Measurements from ENCODE around the gene CEP104. TPM values are rescaled to one million over a fixed set of nuclear protein-coding genes. Genes with fewer than 3 reads are reported as not detected.

Gene CEP104
- 12.7 and 13.6 TPM in 2 replicates for total RNA-seq

DNA sequence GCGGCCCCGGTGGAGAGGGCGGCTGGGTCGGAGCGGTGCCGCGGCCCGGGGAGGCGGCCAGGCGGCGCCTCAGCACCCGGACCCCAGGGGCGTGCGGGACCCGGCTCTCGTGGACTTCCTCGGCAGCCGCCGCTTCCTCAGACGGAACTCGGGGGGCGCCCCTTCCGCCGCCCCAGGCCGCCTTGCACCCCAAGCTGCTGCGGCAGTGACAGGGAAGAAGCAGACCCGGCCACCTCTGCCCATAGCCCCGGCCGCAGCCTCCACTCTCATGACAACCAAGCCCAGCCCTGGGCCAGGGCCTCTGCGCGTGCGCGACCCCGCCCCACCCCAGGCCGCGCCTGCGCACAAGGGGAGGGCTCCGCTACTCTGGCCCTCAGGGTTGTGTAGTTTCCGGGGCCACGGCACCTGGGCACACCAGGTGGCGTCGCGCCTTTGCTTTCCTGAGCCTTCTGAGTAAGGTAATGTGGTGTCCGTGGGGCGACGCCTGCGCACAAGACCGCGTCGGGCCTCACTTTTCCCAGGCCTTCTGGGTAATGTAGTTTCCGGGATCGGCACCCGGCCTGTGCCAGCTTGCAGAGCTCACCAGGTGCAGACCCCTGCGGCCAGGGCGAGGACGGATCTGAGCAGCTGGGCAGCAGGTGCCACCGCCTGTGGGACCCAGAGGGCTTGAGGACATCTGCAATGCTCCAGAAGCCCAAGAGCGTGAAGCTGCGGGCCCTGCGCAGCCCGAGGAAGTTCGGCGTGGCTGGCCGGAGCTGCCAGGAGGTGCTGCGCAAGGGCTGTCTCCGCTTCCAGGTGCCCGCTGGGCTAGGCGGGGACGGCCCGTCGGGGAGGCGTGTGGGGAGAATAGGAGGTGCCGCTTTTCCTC lies at the start of gene CEP104, which contains the start of gene DFFB:
Gene CEP104 (minus strand): TSS at position 289 of the 868 bp plus-strand sequence. CDS start 4,804 bp downstream, outside the sequence.
Gene DFFB (plus strand): TSS at position 554 of the 868 bp plus-strand sequence. CDS start 128 bp downstream, at position 682.

DNA sequence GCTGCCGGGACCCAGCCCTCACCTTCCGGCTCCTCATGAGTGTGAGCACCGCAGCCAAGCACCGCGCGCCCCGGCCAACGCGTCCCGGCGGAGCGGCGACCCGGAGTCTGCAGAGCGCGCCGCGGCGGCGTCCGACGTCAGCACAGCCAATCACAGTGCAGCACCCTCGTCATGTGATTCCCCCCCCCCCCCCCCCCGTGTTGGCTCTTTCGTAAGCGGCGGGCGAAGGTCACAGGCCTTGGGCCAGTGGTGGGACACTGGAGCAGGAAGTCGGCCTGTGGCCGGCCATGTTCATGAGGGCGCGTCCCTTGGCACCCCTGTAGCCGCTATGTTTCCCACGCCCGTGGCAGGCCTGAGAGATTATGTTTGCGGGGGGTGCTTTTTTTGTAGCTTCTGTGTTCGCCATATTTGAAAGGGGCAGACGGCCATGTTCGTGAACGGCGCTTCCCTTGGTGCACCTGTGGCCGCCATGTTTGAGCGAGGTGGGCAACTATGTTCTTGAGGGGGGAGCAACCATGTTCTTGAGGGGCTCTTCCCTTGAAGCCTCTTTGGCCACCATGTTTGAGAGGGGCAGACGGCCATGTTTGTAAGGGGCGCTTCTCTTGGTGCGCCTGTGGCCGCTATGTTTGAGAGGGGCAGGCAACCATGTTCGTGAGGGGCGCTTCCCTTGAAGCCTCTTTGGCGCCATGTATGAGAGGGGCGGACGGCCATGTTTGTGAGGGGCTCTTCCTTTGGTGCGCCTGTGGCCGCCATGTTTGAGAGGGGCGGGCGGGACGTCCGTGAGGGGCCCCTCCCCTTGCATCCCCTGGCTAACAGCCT lies 43.3 kb upstream of the CEP104 start, which contains the start of gene C1orf174:
Gene C1orf174 (minus strand): TSS at position 123 of the 819 bp plus-strand sequence. CDS start 86 bp downstream, at position 37.

GRCh38 chr1:3796215-3797061 lies 60.6 kb downstream of the CEP104 start, which contains the start of gene LRRC47:
Gene LRRC47, minus strand, starts transcription at chr1:3796498. Its CDS starts 22 bp downstream, at chr1:3796476.

DNA sequence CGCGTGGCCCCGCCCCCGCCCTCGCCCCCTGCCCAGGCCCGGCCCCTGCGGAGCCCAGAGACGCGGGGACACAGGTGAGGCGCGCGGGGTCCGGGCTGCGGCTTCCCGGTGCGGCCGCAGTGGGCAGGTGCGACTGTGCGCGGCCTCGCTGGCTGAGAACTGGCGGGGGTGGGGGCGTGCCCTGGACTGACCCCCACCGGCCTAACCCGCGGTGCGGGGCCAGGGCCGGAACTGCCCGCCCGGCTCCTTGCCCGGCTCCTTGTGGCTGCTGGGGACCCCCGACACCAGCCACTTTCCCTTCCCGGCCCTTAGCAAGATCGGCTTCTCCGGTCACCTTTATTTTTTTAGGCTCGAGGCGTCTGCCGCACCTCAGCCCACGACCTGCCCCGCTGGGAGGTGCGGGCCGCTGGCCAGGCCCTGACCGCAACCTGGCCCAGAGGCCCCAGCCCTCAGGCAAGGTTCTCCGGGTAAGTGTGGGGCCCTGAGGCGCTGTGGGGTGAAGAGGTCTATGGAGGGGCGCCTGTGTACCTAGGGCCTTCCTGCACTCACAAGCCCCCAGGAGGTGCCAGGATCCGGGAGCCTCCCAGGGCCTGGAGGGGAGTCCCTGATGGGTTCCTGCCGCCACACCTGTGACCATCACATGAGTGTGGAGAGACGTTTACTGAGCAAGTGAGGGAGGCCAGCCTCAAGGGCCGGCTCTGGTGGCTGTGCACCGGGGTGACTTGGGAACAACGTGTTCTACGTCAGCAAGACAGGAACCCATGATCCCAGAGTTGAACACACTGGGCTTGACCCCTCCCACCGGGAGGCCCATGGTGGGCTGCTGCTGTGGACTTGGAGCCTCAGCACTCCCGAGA lies 84.1 kb downstream of the CEP104 start, which contains the start of gene SMIM1:
Gene SMIM1 (plus strand): TSS at position 35 of the 857 bp plus-strand sequence. CDS start 2,625 bp downstream, outside the sequence.

Other genes starting within 250 kb of the CEP104 start
- 84.1 and 129 TPM in 2 replicates for gene MEGF6, start 245.7 kb downstream of the CEP104 start, total RNA-seq
- gene TPRG1L, start 232.2 kb downstream of the CEP104 start, total RNA-seq, result 32.2 and 37.9 TPM in 2 replicates
- gene WRAP73, start 207.1 kb downstream of the CEP104 start, total RNA-seq, result 13.1 and 16.3 TPM in 2 replicates
- gene TP73, start 204.7 kb downstream of the CEP104 start, total RNA-seq, result not detected in 2 replicates
- gene CCDC27, start 104.8 kb downstream of the CEP104 start, total RNA-seq, result not detected in 2 replicates
- gene SMIM1, start 84.5 kb downstream of the CEP104 start, total RNA-seq, result 0.17 and 0.43 TPM in 2 replicates
- 22.8 and 28.8 TPM in 2 replicates for gene LRRC47, start 60.7 kb downstream of the CEP104 start, total RNA-seq
- gene DFFB, start 265 bp upstream of the CEP104 start, total RNA-seq, result 8.6 and 9.3 TPM in 2 replicates
- gene C1orf174, start 43.1 kb upstream of the CEP104 start, total RNA-seq, result 19.2 and 21.7 TPM in 2 replicates

All from dermis lymphatic vessel endothelial cell (primary cell).